ENCODE data around the gene BUD23. TPM values are rescaled to one million over a fixed set of nuclear protein-coding genes. Genes with fewer than 3 reads are reported as not detected.

The BUD23 gene
- total RNA-seq, 1 experiment from 2014 or later, result 124 TPM

DNA sequence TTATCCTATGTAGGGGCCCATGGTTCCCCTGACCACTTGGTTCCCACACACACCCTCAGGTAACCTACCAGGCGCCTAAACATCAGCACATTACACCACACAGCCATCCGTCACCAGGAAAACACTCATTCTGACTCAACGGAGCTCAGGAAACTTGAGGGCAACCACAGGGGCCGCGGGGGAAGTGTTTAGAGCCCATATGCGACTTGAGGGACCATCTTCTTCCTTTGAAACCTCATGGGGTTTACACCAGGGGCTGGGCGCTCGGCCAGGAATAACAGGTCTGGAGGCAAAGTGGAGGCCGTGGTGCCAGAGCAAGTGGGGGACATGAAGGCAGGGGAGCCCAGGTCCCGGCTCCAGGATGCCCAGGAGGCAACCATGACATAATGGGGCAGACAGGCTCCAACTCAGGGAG, 34.6 kb downstream of the BUD23 start:
- no peak for TF ChIP-seq SIN3A (IDR thresholded peaks at IDR 0.05; ENCODE audit: borderline replicate concordance, insufficient read depth, low read depth, low read length)
- TF ChIP-seq, protein P1, sequence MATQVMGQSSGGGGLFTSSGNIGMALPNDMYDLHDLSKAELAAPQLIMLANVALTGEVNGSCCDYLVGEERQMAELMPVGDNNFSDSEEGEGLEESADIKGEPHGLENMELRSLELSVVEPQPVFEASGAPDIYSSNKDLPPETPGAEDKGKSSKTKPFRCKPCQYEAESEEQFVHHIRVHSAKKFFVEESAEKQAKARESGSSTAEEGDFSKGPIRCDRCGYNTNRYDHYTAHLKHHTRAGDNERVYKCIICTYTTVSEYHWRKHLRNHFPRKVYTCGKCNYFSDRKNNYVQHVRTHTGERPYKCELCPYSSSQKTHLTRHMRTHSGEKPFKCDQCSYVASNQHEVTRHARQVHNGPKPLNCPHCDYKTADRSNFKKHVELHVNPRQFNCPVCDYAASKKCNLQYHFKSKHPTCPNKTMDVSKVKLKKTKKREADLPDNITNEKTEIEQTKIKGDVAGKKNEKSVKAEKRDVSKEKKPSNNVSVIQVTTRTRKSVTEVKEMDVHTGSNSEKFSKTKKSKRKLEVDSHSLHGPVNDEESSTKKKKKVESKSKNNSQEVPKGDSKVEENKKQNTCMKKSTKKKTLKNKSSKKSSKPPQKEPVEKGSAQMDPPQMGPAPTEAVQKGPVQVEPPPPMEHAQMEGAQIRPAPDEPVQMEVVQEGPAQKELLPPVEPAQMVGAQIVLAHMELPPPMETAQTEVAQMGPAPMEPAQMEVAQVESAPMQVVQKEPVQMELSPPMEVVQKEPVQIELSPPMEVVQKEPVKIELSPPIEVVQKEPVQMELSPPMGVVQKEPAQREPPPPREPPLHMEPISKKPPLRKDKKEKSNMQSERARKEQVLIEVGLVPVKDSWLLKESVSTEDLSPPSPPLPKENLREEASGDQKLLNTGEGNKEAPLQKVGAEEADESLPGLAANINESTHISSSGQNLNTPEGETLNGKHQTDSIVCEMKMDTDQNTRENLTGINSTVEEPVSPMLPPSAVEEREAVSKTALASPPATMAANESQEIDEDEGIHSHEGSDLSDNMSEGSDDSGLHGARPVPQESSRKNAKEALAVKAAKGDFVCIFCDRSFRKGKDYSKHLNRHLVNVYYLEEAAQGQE (IDR thresholded peaks at IDR 0.05; ENCODE audit: insufficient read depth in 1 of 2, low read depth in 2 of 2, low read length in 1 of 2), result no peak
- TF ChIP-seq TCF7L2 (IDR thresholded peaks at IDR 0.05; ENCODE audit: low read depth, low read length), result no peak
- TF ChIP-seq CTCF (IDR thresholded peaks at IDR 0.05), result no peak
- TF ChIP-seq POLR2AphosphoS5 (IDR thresholded peaks at IDR 0.05; ENCODE audit: low read depth, low read length), result no peak
- H3K9me3 ChIP-seq (ENCODE audit: control insufficient read depth, insufficient read depth, low read depth, low read length), result no peaks in the 10 kb centered on the region
- no peaks in the 10 kb centered on the region for H3K27me3 ChIP-seq (ENCODE audit: control insufficient read depth, insufficient read depth, low read length)
- peaks cover 71% of the 10 kb centered on the region for H3K4me1 ChIP-seq (ENCODE audit: control insufficient read depth, insufficient read depth, low read length)
- ChIA-PET POLR2A (no interaction called here), CTCF (interaction anchor here (1.7 kb wide), 1 partner anchor 16 kb away, joined by 4 read pairs; no protein-coding TSS in a partner anchor)
- H3K36me3 ChIP-seq (ENCODE audit: control insufficient read depth, insufficient read depth, low read length), result no peaks in the 10 kb centered on the region
- BruUV-seq (replicated peaks), result no TSS peak
- in situ Hi-C loops (cut with HindIII; ENCODE audit: low pct_unique_long_range_greater_than_20kb, low sequenced_read_pairs) (no loop called here), intact Hi-C loops (cut with micrococcal nuclease; ENCODE audit: unreplicated experiment) (no loop called here)
- no peak; the same call in 1 of the 2 replicates for ATAC-seq
- H3K27ac ChIP-seq (ENCODE audit: low read length), result peak overlapping the region; percentile 96
- peak; percentile 68 for DNase-seq (ENCODE audit: low read depth, low spot score)
- peak overlapping the region; percentile 82 to 96 for H3K4me3 ChIP-seq (ENCODE audit: low read depth in 2 of 2, low read length in 2 of 2)

DNA sequence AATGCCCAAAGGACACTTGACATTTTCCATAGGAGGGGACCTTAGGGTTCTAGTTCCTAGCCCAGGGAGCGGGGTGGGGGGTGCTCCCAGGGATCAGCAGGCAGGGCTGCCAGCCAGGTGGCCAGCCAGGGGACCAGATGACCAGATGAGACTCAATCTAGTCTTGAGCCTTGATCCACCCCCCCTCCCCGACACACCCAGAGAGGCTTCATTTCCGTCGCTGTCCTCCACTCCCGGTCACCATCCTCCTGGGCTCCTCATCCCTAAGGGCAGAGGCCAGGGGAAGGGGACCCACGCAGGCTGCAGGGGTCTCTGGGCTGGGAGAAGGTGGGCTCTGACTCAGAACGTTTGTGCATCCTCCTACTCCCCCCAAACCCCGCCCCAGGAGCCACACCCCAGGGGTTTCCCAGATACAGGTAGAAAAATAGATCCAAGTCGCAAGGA, 35.1 kb downstream of the BUD23 start:
- Histone ChIP-seq H3K4me1 (ENCODE audit: control insufficient read depth, insufficient read depth, low read length) (peaks cover 68% of the 10 kb centered on the region), H3K27ac (ENCODE audit: low read length) (peak overlapping the region; percentile 96), H3K27me3 (ENCODE audit: control insufficient read depth, insufficient read depth, low read length) (no peaks in the 10 kb centered on the region), H3K36me3 (ENCODE audit: control insufficient read depth, insufficient read depth, low read length) (no peaks in the 10 kb centered on the region), H3K4me3 (ENCODE audit: low read depth in 2 of 2, low read length in 2 of 2) (peak overlapping the region; percentile 82 to 96), H3K9me3 (ENCODE audit: control insufficient read depth, insufficient read depth, low read depth, low read length) (no peaks in the 10 kb centered on the region)
- CTCF ChIA-PET, result no interaction called here
- intact Hi-C loops (cut with micrococcal nuclease; ENCODE audit: unreplicated experiment), result no loop called here
- no TSS peak for BruUV-seq (replicated peaks)
- no peak for DNase-seq (ENCODE audit: low read depth, low spot score)
- in situ Hi-C loops (cut with HindIII; ENCODE audit: low pct_unique_long_range_greater_than_20kb, low sequenced_read_pairs), result no loop called here
- POLR2A ChIA-PET, result no interaction called here
- no peak for ATAC-seq
- TF ChIP-seq SIN3A (IDR thresholded peaks at IDR 0.05; ENCODE audit: borderline replicate concordance, insufficient read depth, low read depth, low read length) (no peak), POLR2AphosphoS5 (IDR thresholded peaks at IDR 0.05; ENCODE audit: low read depth, low read length) (no peak), TCF7L2 (IDR thresholded peaks at IDR 0.05; ENCODE audit: low read depth, low read length) (no peak), CTCF (IDR thresholded peaks at IDR 0.05) (no peak)
- TF ChIP-seq, protein P1 (IDR thresholded peaks at IDR 0.05; ENCODE audit: insufficient read depth in 1 of 2, low read depth in 2 of 2, low read length in 1 of 2), result no peak

All from Panc1 (cell line).